WTC11 (cell line): Measurements from ENCODE around the gene PSKH1. TPM values are rescaled to one million over a fixed set of nuclear protein-coding genes. Genes with fewer than 3 reads are reported as not detected.
"Not testable (repeated sequence)": the region's sequence is repeated elsewhere in the genome, so short reads cannot be mapped to it uniquely, and the experiment has no call there.

Experiments
- ATAC-seq: fragments of 200-7000 bp; cut with Tn5 transposase; 2 replicates; pipeline ENCODE4 v1.10.0; 2021; ENCODE audit warnings: mild to moderate bottlenecking, moderate library complexity
- CTCF ChIA-PET: fragments of 300-600 bp; sonication (Branson Sonifier 250); formaldehyde crosslinking; loops from one replicate; lab custom pipeline; 2021; ENCODE audit warnings: antibody characterized with exemption; lab: Charles Lee
- POLR2A ChIA-PET: fragments of 350-600 bp; sonication (Branson Sonifier 250); formaldehyde crosslinking; loops from one replicate; lab custom pipeline; 2021; ENCODE audit warnings: antibody characterized with exemption; lab: Charles Lee
- DNase-seq: peaks from one replicate; pipeline ENCODE4 v3.0.0; 2021; ENCODE audit warnings: low spot score
- H3K27ac Mint-ChIP-seq: 2 replicates; pipeline ENCODE4 v1.8.0; 2021; ENCODE audit warnings: mixed read lengths
- H3K27me3 Mint-ChIP-seq: 2 replicates; pipeline ENCODE4 v1.8.0; 2021; ENCODE audit warnings: low read depth, mild to moderate bottlenecking, moderate library complexity, mixed read lengths
- H3K36me3 Mint-ChIP-seq: 2 replicates; pipeline ENCODE4 v1.8.0; 2021; ENCODE audit warnings: mixed read lengths
- H3K4me1 Mint-ChIP-seq: 2 replicates; pipeline ENCODE4 v1.8.0; 2022; ENCODE audit warnings: mixed read lengths
- H3K4me3 Mint-ChIP-seq: 2 replicates; pipeline ENCODE4 v1.8.0; 2021; ENCODE audit warnings: mild to moderate bottlenecking, moderate library complexity, mixed read lengths
- H3K9me3 Mint-ChIP-seq: 2 replicates; pipeline ENCODE4 v1.8.0; 2021; ENCODE audit warnings: mixed read lengths
- CREB1 ChIP-seq: sonication (generic); formaldehyde crosslinking; IDR thresholded peaks from 2 replicates; pipeline ENCODE4 v1.8.0; 2023; ENCODE audit warnings: mild to moderate bottlenecking, missing genetic modification reagents
- E2F1 ChIP-seq: sonication (generic); formaldehyde crosslinking; IDR thresholded peaks from 2 replicates; pipeline ENCODE4 v1.8.0; 2022; ENCODE audit warnings: mild to moderate bottlenecking, missing genetic modification reagents
- ELF4 ChIP-seq: sonication (generic); formaldehyde crosslinking; IDR thresholded peaks from 2 replicates; pipeline ENCODE4 v1.8.1; 2022; ENCODE audit warnings: low read depth, mild to moderate bottlenecking, moderate library complexity, missing genetic modification reagents
- GRHL2 ChIP-seq: fragments of 250-450 bp; sonication (Bioruptor Pico); IDR thresholded peaks from 2 replicates; pipeline ENCODE4 v1.8.0; 2022; ENCODE audit warnings: mild to moderate bottlenecking, moderate library complexity; ENCODE audit not compliant: insufficient replicate concordance, severe bottlenecking
- HMGXB4 ChIP-seq: sonication (generic); formaldehyde crosslinking; IDR thresholded peaks from 2 replicates; pipeline ENCODE4 v1.8.1; 2023; ENCODE audit warnings: mild to moderate bottlenecking, moderate library complexity, missing genetic modification reagents
- IRF2 ChIP-seq: sonication (generic); formaldehyde crosslinking; IDR thresholded peaks from 2 replicates; pipeline ENCODE4 v1.8.0; 2022; ENCODE audit warnings: low read depth, missing genetic modification reagents, borderline replicate concordance
- MYBL2 ChIP-seq: sonication (generic); formaldehyde crosslinking; IDR thresholded peaks from 2 replicates; pipeline ENCODE4 v1.8.1; 2023; ENCODE audit warnings: mild to moderate bottlenecking, moderate library complexity, missing genetic modification reagents
- NFATC4 ChIP-seq: fragments of 250-450 bp; sonication (Bioruptor Pico); IDR thresholded peaks from 2 replicates; pipeline ENCODE4 v1.9.0; 2021; ENCODE audit warnings: mild to moderate bottlenecking
- NFE2L1 ChIP-seq: sonication (generic); formaldehyde crosslinking; IDR thresholded peaks from 2 replicates; pipeline ENCODE4 v1.8.1; 2023; ENCODE audit warnings: missing genetic modification reagents
- PRDM15 ChIP-seq: sonication (generic); formaldehyde crosslinking; IDR thresholded peaks from 2 replicates; pipeline ENCODE4 v1.8.0; 2022; ENCODE audit warnings: missing genetic modification reagents
- ZBTB21 ChIP-seq: sonication (generic); formaldehyde crosslinking; IDR thresholded peaks from 2 replicates; pipeline ENCODE4 v1.8.1; 2023; ENCODE audit warnings: mild to moderate bottlenecking, missing genetic modification reagents, borderline replicate concordance
- ZNF121 ChIP-seq: sonication (generic); formaldehyde crosslinking; IDR thresholded peaks from 2 replicates; pipeline ENCODE4 v1.8.0; 2023; ENCODE audit warnings: missing genetic modification reagents
- ZNF396 ChIP-seq: fragments of 250-450 bp; sonication (Bioruptor Pico); IDR thresholded peaks from 2 replicates; pipeline ENCODE4 v1.8.0; 2021; ENCODE audit warnings: mild to moderate bottlenecking, moderate library complexity, borderline replicate concordance
- total RNA-seq: library from RNA; stranded (reverse); gene quantifications from 3 replicates; pipeline ENCODE4 v1.2.3, GENCODE V29; 2021
- TF ChIP-seq, protein P1 (sequence below): fragments of 200-600 bp; IDR thresholded peaks from 2 replicates; pipeline ENCODE4 v1.8.0; 2022; ENCODE audit warnings: antibody characterized with exemption
- TF ChIP-seq, protein P2 (sequence below): fragments of 250-450 bp; sonication (Bioruptor Pico); IDR thresholded peaks from 2 replicates; pipeline ENCODE4 v1.9.0; 2021; ENCODE audit warnings: mild to moderate bottlenecking
- TF ChIP-seq, protein P3 (sequence below): sonication (generic); formaldehyde crosslinking; IDR thresholded peaks from 2 replicates; pipeline ENCODE4 v1.8.1; 2023; ENCODE audit warnings: mild to moderate bottlenecking, missing genetic modification reagents

PSKH1 gene
- total RNA-seq, 1 experiment from 2014 or later, result 32.6 TPM

- peak; percentile 60 for TF ChIP-seq HMGXB4
Observed at GRCh38 chr16:67936124-67936879, 43.2 kb downstream of the PSKH1 start, which contains the start of gene PSMB10 (continued).

DNA sequence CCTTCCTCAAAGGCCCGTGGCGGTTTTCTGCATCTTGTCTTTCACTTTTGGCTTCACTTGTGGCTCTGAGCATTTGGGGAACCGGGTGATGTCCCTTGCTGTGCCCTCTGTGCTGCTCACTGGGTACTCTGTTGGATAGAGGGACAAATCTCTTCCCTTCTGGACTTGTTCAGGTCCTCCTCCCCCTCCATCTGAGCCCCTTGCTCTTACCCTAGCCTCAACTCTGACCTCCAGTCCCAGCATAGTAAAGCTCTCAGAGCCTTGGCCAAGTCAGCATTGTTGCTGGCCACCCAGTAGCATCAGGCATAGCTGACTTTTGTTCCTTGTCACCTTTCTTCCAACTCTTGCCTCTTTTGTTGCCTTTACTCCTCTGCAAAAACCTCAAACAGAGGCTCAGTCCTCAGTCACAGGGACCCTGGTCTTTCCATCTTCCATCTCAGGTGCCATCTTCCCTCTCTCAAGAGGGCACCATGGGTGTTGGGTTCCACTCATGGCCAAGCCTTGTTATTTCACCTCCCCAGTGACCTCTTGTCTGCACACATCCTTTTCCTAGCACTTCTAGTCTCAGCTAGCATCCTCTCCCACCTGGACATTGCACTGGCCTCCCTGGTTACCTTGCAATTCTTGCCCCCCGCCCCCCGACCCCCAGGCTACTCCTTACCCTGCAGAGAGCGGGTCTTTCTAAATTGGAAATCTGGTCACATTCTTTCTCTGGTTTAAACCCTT lies 44.0 kb downstream of the PSKH1 start:
- Mint-ChIP-seq H3K27ac (peak overlapping the region; percentile 41), H3K4me3 (peak overlapping the region; percentile 100), H3K27me3 (no peaks in the 10 kb centered on the region), H3K4me1 (peaks cover 27% of the 10 kb centered on the region), H3K9me3 (no peaks in the 10 kb centered on the region), H3K36me3 (peaks cover 6% of the 10 kb centered on the region)
- TF ChIP-seq ELF4 (no peak), MYBL2 (no peak), E2F1 (no peak), GRHL2 (no peak), ZBTB21 (CRISPR knock-in tag) (no peak), NFATC4 (CRISPR knock-in tag) (no peak), IRF2 (no peak), CREB1 (CRISPR knock-in tag) (no peak)
- TF ChIP-seq, protein P1, sequence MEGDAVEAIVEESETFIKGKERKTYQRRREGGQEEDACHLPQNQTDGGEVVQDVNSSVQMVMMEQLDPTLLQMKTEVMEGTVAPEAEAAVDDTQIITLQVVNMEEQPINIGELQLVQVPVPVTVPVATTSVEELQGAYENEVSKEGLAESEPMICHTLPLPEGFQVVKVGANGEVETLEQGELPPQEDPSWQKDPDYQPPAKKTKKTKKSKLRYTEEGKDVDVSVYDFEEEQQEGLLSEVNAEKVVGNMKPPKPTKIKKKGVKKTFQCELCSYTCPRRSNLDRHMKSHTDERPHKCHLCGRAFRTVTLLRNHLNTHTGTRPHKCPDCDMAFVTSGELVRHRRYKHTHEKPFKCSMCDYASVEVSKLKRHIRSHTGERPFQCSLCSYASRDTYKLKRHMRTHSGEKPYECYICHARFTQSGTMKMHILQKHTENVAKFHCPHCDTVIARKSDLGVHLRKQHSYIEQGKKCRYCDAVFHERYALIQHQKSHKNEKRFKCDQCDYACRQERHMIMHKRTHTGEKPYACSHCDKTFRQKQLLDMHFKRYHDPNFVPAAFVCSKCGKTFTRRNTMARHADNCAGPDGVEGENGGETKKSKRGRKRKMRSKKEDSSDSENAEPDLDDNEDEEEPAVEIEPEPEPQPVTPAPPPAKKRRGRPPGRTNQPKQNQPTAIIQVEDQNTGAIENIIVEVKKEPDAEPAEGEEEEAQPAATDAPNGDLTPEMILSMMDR, result no peak
- CTCF ChIA-PET, result interaction anchor here (2.8 to 4.0 kb wide), 2 partner anchors 53 to 104 kb away, joined by 11 to 52 read pairs; partner anchors contain the start of gene NRN1L
- no peak for ATAC-seq
- POLR2A ChIA-PET, result interaction anchor here (0.6 to 4.7 kb wide), 3 partner anchors 45 to 109 kb away, joined by 3 to 30 read pairs (median 4); partner anchors contain the start of gene NRN1L
- DNase-seq, result no peak

- H3K27me3 Mint-ChIP-seq, DNase-seq, H3K9me3 Mint-ChIP-seq, ATAC-seq, H3K36me3 Mint-ChIP-seq, CTCF ChIA-PET, H3K27ac Mint-ChIP-seq: not testable (repeated sequence)
- peak; percentile 80; the same call in 1 of the 2 replicates for TF ChIP-seq ZNF121 (CRISPR knock-in tag)
- Mint-ChIP-seq H3K4me1 (peaks cover 27% of the 10 kb centered on the region), H3K4me3 (peak overlapping the region; percentile 24; the same call in 1 of the 2 replicates)
- POLR2A ChIA-PET, result interaction anchor here (4.7 kb wide), 1 partner anchor 53 kb away, joined by 30 read pairs; the partner anchor contains the start of gene NRN1L
Observed at GRCh38 chr16:67937713-67938112, 44.7 kb downstream of the PSKH1 start.

GRCh38 chr16:67939507-67940445 lies 46.7 kb downstream of the PSKH1 start:
- POLR2A ChIA-PET, result interaction anchor here (1.0 kb wide), 1 partner anchor 11 kb away, joined by 6 read pairs; no protein-coding TSS in a partner anchor
- ATAC-seq, result no peak
- TF ChIP-seq, protein P2, sequence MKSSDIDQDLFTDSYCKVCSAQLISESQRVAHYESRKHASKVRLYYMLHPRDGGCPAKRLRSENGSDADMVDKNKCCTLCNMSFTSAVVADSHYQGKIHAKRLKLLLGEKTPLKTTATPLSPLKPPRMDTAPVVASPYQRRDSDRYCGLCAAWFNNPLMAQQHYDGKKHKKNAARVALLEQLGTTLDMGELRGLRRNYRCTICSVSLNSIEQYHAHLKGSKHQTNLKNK (CRISPR knock-in tag), result no peak
- TF ChIP-seq PRDM15 (CRISPR knock-in tag) (no peak), ZNF396 (CRISPR knock-in tag) (no peak), NFE2L1 (CRISPR knock-in tag) (no peak)
- TF ChIP-seq, protein P3, sequence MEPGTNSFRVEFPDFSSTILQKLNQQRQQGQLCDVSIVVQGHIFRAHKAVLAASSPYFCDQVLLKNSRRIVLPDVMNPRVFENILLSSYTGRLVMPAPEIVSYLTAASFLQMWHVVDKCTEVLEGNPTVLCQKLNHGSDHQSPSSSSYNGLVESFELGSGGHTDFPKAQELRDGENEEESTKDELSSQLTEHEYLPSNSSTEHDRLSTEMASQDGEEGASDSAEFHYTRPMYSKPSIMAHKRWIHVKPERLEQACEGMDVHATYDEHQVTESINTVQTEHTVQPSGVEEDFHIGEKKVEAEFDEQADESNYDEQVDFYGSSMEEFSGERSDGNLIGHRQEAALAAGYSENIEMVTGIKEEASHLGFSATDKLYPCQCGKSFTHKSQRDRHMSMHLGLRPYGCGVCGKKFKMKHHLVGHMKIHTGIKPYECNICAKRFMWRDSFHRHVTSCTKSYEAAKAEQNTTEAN (CRISPR knock-in tag), result no peak

More at GRCh38 chr16:67939507-67940445, 46.7 kb downstream of the PSKH1 start:
- H3K9me3 Mint-ChIP-seq, result no peaks in the 10 kb centered on the region
- peaks cover 2% of the 10 kb centered on the region; the same call in 1 of the 2 replicates for H3K36me3 Mint-ChIP-seq
- no peak overlapping the region for H3K4me3 Mint-ChIP-seq
- CTCF ChIA-PET, result interaction anchor here (1.1 to 5.4 kb wide), 4 partner anchors 14 to 123 kb away, joined by 3 to 61 read pairs (median 8); partner anchors contain the start of gene NRN1L
- H3K27ac Mint-ChIP-seq, result no peak overlapping the region
- H3K27me3 Mint-ChIP-seq, result no peaks in the 10 kb centered on the region
- no peak for DNase-seq
- H3K4me1 Mint-ChIP-seq, result peaks cover 16% of the 10 kb centered on the region
